GM19468 (cell line): Measurements from ENCODE around the gene SERINC2.

Experiments used
- ATAC-seq: cut with Tn5 transposase; IDR thresholded peaks from one replicate; pipeline ENCODE4 v1.9.1; 2021; ENCODE audit warnings: mild to moderate bottlenecking, moderate library complexity, moderate number of reproducible peaks; ENCODE audit not compliant: unreplicated experiment; ENCODE audit errors: extremely low read depth

SERINC2 gene

GRCh38 chr1:31410871-31411270 lies 2.1 kb upstream of the SERINC2 start:
- no peak for ATAC-seq

GRCh38 chr1:31412205-31412604 lies 808 bp upstream of the SERINC2 start:
- ATAC-seq, result no peak

- no peak for ATAC-seq
Observed at GRCh38 chr1:31413405-31414001, 490 bp downstream of the SERINC2 start.

- ATAC-seq, result no peak
Observed at GRCh38 chr1:31414980-31415370, 2.0 kb downstream of the SERINC2 start.

- no peak for ATAC-seq
Observed at GRCh38 chr1:31415658-31416057, 2.6 kb downstream of the SERINC2 start.

- ATAC-seq, result no peak
Observed at GRCh38 chr1:31416101-31416736, 3.2 kb downstream of the SERINC2 start.

GRCh38 chr1:31417148-31417547 lies 4.1 kb downstream of the SERINC2 start:
- ATAC-seq, result no peak

- no peak for ATAC-seq
Observed at GRCh38 chr1:31418626-31419323, 5.8 kb downstream of the SERINC2 start.

GRCh38 chr1:31420716-31421115 lies 7.7 kb downstream of the SERINC2 start:
- ATAC-seq, result no peak

GRCh38 chr1:31421371-31422040 lies 8.5 kb downstream of the SERINC2 start:
- no peak for ATAC-seq

GRCh38 chr1:31422505-31423319 lies 9.7 kb downstream of the SERINC2 start:
- no peak for ATAC-seq

- peak; percentile 84 for ATAC-seq
Observed at GRCh38 chr1:31423418-31423947, 10.5 kb downstream of the SERINC2 start.

- ATAC-seq, result no peak
Observed at GRCh38 chr1:31424568-31424967, 11.6 kb downstream of the SERINC2 start.

- ATAC-seq, result no peak
Observed at GRCh38 chr1:31425301-31426081, 12.5 kb downstream of the SERINC2 start.

- ATAC-seq, result no peak
Observed at GRCh38 chr1:31426249-31426922, 13.4 kb downstream of the SERINC2 start.

- ATAC-seq, result no peak
Observed at GRCh38 chr1:31427322-31427721, 14.3 kb downstream of the SERINC2 start.

GRCh38 chr1:31428436-31429221 lies 15.6 kb downstream of the SERINC2 start:
- no peak for ATAC-seq

- ATAC-seq, result no peak
Observed at GRCh38 chr1:31429583-31429982, 16.6 kb downstream of the SERINC2 start.
